GM12878 (cell line): ENCODE results near the gene PALD1. TPM values are rescaled to one million over a fixed set of nuclear protein-coding genes. Genes with fewer than 3 reads are reported as not detected.

Experiments
- ATAC-seq: fragments of 200-7000 bp; cut with Tn5 transposase; 3 replicates; pipeline ENCODE4 v1.9.1; 2020; ENCODE audit warnings: mild to moderate bottlenecking, moderate library complexity
- BruUV-seq: library from RNA; stranded (reverse); fragments of 400-500 nt; replicated peaks from 2 replicates; lab custom pipeline; 2021; lab: Mats Ljungman, UMichigan
- CTCF ChIA-PET: fragments of 300-600 bp; sonication (Branson Sonifier 250); formaldehyde crosslinking; extraction: SDS; loops from one replicate; lab custom pipeline; 2021; ENCODE audit warnings: inconsistent platforms; lab: Yijun Ruan, JAX
- POLR2A ChIA-PET: fragments of 350-600 bp; formaldehyde crosslinking; extraction: SDS; loops from one replicate; lab custom pipeline; 2021; ENCODE audit warnings: inconsistent platforms; lab: Charles Lee
- RAD21 ChIA-PET: fragments of 300-600 bp; sonication (Branson Sonifier 250); formaldehyde crosslinking; loops from one replicate; lab custom pipeline; 2023; ENCODE audit warnings: antibody characterized with exemption; ENCODE audit not compliant: unreplicated experiment; lab: Charles Lee
- SMC1A ChIA-PET: fragments of 300-600 bp; sonication (Branson Sonifier 250); formaldehyde crosslinking; loops from one replicate; lab custom pipeline; 2023; ENCODE audit not compliant: unreplicated experiment, uncharacterized antibody; lab: Charles Lee
- DNase-seq: peaks from one replicate; pipeline ENCODE4 v3.0.0-alpha.2; 2011; ENCODE audit warnings: low read depth, low spot score
- FAIRE-seq: peaks from 3 replicates; lab custom pipeline; 2011; peaks lifted over from hg19 to GRCh38; lab: Jason Lieb, UNC
- H2AFZ ChIP-seq: 2 replicates; pipeline ENCODE4 v1.6.0; 2011; ENCODE audit warnings: low read depth, low read length, control low read depth; ENCODE audit not compliant: control insufficient read depth
- H3K27ac ChIP-seq: 2 replicates; pipeline ENCODE4 v1.5.1; 2011; ENCODE audit warnings: control low read depth; ENCODE audit not compliant: control insufficient read depth, insufficient read depth
- H3K27me3 ChIP-seq, 2 experiments: replicated peaks in 1 of 2; 2 replicates each; pipeline versions ENCODE4 v1.6.0 to v1.6.1; 2011; ENCODE audit warnings: low read length in 1 of 2; ENCODE audit not compliant: control insufficient read depth in 2 of 2, insufficient read depth in 2 of 2
- H3K36me3 ChIP-seq, 2 experiments: 2 replicates each; pipeline ENCODE4 v1.5.1; 2011; ENCODE audit warnings: low read length in 1 of 2; ENCODE audit not compliant: control insufficient read depth in 2 of 2, insufficient read depth in 2 of 2
- H3K4me1 ChIP-seq: 2 replicates; pipeline ENCODE4 v1.6.1; 2011; ENCODE audit warnings: mild to moderate bottlenecking, low read length, moderate library complexity, mixed read lengths; ENCODE audit not compliant: control insufficient read depth, insufficient read depth
- H3K4me2 ChIP-seq: 2 replicates; pipeline ENCODE4 v1.6.0; 2011; ENCODE audit warnings: control low read depth; ENCODE audit not compliant: control insufficient read depth, insufficient read depth
- H3K4me3 ChIP-seq: fragments of 200-600 bp; sonication (generic); 2 replicates; pipeline ENCODE4 v1.5.1; 2016
- H3K79me2 ChIP-seq: 2 replicates; pipeline ENCODE4 v1.6.0; 2011; ENCODE audit warnings: low read length; ENCODE audit not compliant: control insufficient read depth, insufficient read depth
- H3K9ac ChIP-seq: 2 replicates; pipeline ENCODE4 v1.8.0; 2011; ENCODE audit warnings: low read length, control low read depth, mixed read lengths; ENCODE audit not compliant: control insufficient read depth, insufficient read depth
- H3K9me3 ChIP-seq: replicated peaks from 3 replicates; pipeline ENCODE4 v1.5.1; 2011; ENCODE audit warnings: mild to moderate bottlenecking, low read length; ENCODE audit not compliant: control insufficient read depth, insufficient read depth
- H4K20me1 ChIP-seq: 2 replicates; pipeline ENCODE4 v1.6.0; 2011; ENCODE audit not compliant: control insufficient read depth, insufficient read depth
- BHLHE40 ChIP-seq, 2 experiments: fragments of 450-650 bp in 1 of 2; IDR thresholded peaks; 2 replicates each; pipeline ENCODE4 v1.6.1; 2011 to 2017; ENCODE audit warnings: low read depth in 2 of 2, borderline replicate concordance in 1 of 2, improper control_type of control experiment in 1 of 2, low read length in 1 of 2, mild to moderate bottlenecking in 1 of 2
- JUND ChIP-seq: IDR thresholded peaks from 2 replicates; pipeline ENCODE4 v1.6.1; 2012; ENCODE audit warnings: low read depth, mild to moderate bottlenecking, low read length, improper control_type of control experiment, moderate library complexity
- POLR2AphosphoS5 ChIP-seq: IDR thresholded peaks from 2 replicates; pipeline ENCODE4 v1.6.1; 2011; ENCODE audit warnings: mild to moderate bottlenecking, low read length, inconsistent platforms
- ZBTB33 ChIP-seq: fragments of 450-650 bp; IDR thresholded peaks from 2 replicates; pipeline ENCODE4 v1.6.1; 2017; ENCODE audit warnings: mild to moderate bottlenecking
- WGBS: methylation state at CpG from one replicate; pipeline ENCODE4 v1.1.6; 2016; ENCODE audit warnings: low lambda C conversion rate; ENCODE audit not compliant: insufficient replicate concordance, insufficient coverage; ENCODE audit errors: missing lambda C conversion rate; 5-methylcytosine and 5-hydroxymethylcytosine counted together
- in situ Hi-C: fragments of 300-500 bp; cut with MboI; formaldehyde crosslinking; loops from 9 replicates; pipeline ENCODE4 v1.14.3; 2018; ENCODE audit warnings: mixed read lengths
- intact Hi-C: fragments of 100-400 bp; cut with micrococcal nuclease; formaldehyde crosslinking; loops from one replicate; pipeline ENCODE4 v1.14.2; 2022; ENCODE audit not compliant: unreplicated experiment
- polyA plus RNA-seq, 11 experiments: library from polyadenylated mRNA; depleted of rRNA in 4 of 11; unstranded in 6 of 11; stranded (reverse) in 5 of 11; fragments of >200 nt; fragmentation: Nextera tagmentation in 4 of 11; fragmentation: Illumina TruSeq in 1 of 11; extraction: Ambion mirVana in 4 of 11; extraction: Trizol in 1 of 11; gene quantifications; 1 replicate in 1 of 11; 2 replicates in 10 of 11; pipeline versions ENCODE4 v1.2.1 to v1.2.3, GENCODE V29; 2011 to 2016; ENCODE audit warnings: inconsistent platforms in 2 of 11, missing spikeins in 2 of 11, low read depth in 1 of 11
- total RNA-seq, 4 experiments: library from RNA; depleted of rRNA in 3 of 4; stranded (reverse); fragments of >200 nt in 3 of 4; fragmentation: Illumina TruSeq in 1 of 4; extraction: Trizol in 1 of 4; gene quantifications; 2 replicates each; pipeline versions ENCODE4 v1.2.1 to v1.2.3, GENCODE V29; 2013 to 2021
- TF ChIP-seq, protein P1 (sequence below): fragments of 450-650 bp; IDR thresholded peaks from 2 replicates; pipeline ENCODE4 v1.6.1; 2017; ENCODE audit warnings: mild to moderate bottlenecking, moderate library complexity
- TF ChIP-seq, protein P2 (sequence below): fragments of 150-350 bp; IDR thresholded peaks from 2 replicates; pipeline ENCODE4 v1.6.1; 2016; ENCODE audit warnings: low read depth, low read length

The PALD1 gene
- total and polyA plus RNA-seq, 10 of the 15 experiments (the other 5 are each of a cell fraction or from before 2014, with no cell fraction given): 0.43 to 20.9 (median 9.0) TPM

DNA sequence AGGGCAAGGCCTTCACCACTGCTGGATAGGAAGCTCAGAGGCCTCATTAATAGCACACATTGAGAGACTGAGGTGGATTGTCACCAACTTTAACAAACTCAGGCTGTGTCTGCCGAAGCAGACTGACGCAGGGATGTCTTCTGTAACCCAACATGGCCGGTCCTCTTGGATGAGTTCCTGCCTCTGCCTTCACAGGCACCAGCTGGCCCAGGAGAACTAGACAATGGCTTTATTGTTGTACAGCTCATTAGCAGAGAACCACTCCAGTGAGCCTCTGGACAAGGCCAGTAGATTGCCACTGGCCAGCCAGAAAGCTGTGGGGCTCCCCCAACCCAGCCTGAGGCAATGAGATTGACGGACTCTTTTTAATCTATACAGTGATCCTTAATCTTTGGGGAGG is 46.5 kb upstream of the PALD1 start (continued):
- TF ChIP-seq POLR2AphosphoS5 (no peak), BHLHE40 (IDR thresholded peaks at IDR 0.05; ENCODE audit: borderline replicate concordance in 1 of 2, low read depth in 2 of 2, low read length in 1 of 2) (no peak), JUND (no peak)

- H3K4me3 ChIP-seq: no peak overlapping the region
- no peaks in the 10 kb centered on the region for H3K4me1 ChIP-seq
- no peak overlapping the region for H2AFZ ChIP-seq
- H3K27ac ChIP-seq: no peak overlapping the region
- DNase-seq (no peak), ATAC-seq (no peak), FAIRE-seq (no peak)
- H3K9me3 ChIP-seq: no peaks in the 10 kb centered on the region
- intact Hi-C loops: no loop called here
- BruUV-seq: no TSS peak
- peaks cover 0 to 4% of the 10 kb centered on the region in 2 experiments; a peak in 3 of 4 replicates for H3K36me3 ChIP-seq
- H3K9ac ChIP-seq: no peak overlapping the region
- ChIA-PET RAD21 (interaction anchor here (1.3 kb wide), 1 partner anchor 29 kb away, joined by 3 read pairs; the partner anchor contains the start of gene EIF4EBP2), POLR2A (interaction anchor here (1.2 kb wide), 1 partner anchor 27 kb away, joined by 3 read pairs; no protein-coding TSS in a partner anchor), CTCF (interaction anchor here (0.6 to 1.1 kb wide), 3 partner anchors 15 to 211 kb away, joined by 3 read pairs; no protein-coding TSS in a partner anchor), SMC1A (interaction anchor here (1.2 to 1.5 kb wide), 2 partner anchors 29 to 40 kb away, joined by 3 to 4 read pairs; no protein-coding TSS in a partner anchor)
- no peaks in the 10 kb centered on the region for H3K79me2 ChIP-seq
- WGBS: 29% methylated on average over 6 of the region's 6 CpGs
- no peaks in the 10 kb centered on the region; a peak in 1 of 4 replicates for H3K27me3 ChIP-seq
- no peak overlapping the region for H3K4me2 ChIP-seq
- no peaks in the 10 kb centered on the region for H4K20me1 ChIP-seq
- in situ Hi-C loops: no loop called here
- TF ChIP-seq, protein P1, sequence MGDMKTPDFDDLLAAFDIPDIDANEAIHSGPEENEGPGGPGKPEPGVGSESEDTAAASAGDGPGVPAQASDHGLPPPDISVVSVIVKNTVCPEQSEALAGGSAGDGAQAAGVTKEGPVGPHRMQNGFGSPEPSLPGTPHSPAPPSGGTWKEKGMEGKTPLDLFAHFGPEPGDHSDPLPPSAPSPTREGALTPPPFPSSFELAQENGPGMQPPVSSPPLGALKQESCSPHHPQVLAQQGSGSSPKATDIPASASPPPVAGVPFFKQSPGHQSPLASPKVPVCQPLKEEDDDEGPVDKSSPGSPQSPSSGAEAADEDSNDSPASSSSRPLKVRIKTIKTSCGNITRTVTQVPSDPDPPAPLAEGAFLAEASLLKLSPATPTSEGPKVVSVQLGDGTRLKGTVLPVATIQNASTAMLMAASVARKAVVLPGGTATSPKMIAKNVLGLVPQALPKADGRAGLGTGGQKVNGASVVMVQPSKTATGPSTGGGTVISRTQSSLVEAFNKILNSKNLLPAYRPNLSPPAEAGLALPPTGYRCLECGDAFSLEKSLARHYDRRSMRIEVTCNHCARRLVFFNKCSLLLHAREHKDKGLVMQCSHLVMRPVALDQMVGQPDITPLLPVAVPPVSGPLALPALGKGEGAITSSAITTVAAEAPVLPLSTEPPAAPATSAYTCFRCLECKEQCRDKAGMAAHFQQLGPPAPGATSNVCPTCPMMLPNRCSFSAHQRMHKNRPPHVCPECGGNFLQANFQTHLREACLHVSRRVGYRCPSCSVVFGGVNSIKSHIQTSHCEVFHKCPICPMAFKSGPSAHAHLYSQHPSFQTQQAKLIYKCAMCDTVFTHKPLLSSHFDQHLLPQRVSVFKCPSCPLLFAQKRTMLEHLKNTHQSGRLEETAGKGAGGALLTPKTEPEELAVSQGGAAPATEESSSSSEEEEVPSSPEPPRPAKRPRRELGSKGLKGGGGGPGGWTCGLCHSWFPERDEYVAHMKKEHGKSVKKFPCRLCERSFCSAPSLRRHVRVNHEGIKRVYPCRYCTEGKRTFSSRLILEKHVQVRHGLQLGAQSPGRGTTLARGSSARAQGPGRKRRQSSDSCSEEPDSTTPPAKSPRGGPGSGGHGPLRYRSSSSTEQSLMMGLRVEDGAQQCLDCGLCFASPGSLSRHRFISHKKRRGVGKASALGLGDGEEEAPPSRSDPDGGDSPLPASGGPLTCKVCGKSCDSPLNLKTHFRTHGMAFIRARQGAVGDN: no peak
- no peak for TF ChIP-seq ZBTB33
- TF ChIP-seq, protein P2, sequence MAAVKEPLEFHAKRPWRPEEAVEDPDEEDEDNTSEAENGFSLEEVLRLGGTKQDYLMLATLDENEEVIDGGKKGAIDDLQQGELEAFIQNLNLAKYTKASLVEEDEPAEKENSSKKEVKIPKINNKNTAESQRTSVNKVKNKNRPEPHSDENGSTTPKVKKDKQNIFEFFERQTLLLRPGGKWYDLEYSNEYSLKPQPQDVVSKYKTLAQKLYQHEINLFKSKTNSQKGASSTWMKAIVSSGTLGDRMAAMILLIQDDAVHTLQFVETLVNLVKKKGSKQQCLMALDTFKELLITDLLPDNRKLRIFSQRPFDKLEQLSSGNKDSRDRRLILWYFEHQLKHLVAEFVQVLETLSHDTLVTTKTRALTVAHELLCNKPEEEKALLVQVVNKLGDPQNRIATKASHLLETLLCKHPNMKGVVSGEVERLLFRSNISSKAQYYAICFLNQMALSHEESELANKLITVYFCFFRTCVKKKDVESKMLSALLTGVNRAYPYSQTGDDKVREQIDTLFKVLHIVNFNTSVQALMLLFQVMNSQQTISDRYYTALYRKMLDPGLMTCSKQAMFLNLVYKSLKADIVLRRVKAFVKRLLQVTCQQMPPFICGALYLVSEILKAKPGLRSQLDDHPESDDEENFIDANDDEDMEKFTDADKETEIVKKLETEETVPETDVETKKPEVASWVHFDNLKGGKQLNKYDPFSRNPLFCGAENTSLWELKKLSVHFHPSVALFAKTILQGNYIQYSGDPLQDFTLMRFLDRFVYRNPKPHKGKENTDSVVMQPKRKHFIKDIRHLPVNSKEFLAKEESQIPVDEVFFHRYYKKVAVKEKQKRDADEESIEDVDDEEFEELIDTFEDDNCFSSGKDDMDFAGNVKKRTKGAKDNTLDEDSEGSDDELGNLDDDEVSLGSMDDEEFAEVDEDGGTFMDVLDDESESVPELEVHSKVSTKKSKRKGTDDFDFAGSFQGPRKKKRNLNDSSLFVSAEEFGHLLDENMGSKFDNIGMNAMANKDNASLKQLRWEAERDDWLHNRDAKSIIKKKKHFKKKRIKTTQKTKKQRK: no peak
Measured at GRCh38 chr10:70432561-70433263, 45.9 kb upstream of the PALD1 start.
